Measurements from ENCODE around the gene PGGHG. TPM values are rescaled to one million over a fixed set of nuclear protein-coding genes. Genes with fewer than 3 reads are reported as not detected.

Gene PGGHG
- total RNA-seq, 2 experiments from 2014 or later = 670 to 671 TPM

DNA sequence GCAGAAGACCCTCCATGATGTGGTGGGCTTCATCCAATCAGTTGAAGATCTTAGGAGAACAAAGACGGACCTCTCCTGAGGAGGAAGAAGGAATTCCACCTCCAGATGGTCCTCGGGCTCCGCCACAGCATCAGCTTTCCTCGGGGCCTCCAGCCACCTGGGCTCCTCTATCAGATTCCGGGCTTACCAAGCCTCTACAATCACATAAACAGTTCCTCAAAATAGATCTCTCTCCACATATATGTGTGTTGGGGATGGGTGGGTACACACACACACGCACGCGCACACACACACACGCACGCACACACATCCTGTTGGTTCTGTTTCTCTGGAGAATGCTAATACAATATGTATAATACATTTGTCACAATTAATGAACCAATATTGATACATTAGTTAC, 29.5 kb upstream of the PGGHG start:
- POLR2A ChIA-PET = no interaction called here

DNA sequence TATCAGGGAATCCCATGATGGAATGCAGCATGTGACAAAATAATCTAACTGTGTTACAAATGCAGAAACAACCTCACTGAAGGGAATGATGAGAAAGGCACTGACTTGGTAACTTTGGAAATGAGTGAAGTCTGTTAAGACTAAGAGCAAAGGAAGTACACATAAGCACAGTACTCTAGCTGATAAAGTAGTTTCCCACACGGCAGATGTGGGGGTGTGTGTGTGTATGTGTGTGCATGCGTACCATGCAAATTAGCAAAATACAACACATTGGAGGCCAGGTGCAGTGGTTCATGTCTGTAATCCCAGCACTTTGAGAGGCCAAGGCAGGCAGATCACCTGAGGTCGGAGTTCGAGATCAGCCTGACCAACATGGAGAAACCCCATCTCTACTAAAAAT, 27.3 kb upstream of the PGGHG start:
- POLR2A ChIA-PET = no interaction called here
- no peaks in the 10 kb centered on the region for H3K36me3 Mint-ChIP-seq (ENCODE audit: low read depth)
- no peaks in the 10 kb centered on the region for H3K27me3 Mint-ChIP-seq
- H3K4me1 Mint-ChIP-seq (ENCODE audit: low read depth) = peaks cover 1% of the 10 kb centered on the region
- no peaks in the 10 kb centered on the region for H3K9me3 Mint-ChIP-seq
- TF ChIP-seq, protein P1, sequence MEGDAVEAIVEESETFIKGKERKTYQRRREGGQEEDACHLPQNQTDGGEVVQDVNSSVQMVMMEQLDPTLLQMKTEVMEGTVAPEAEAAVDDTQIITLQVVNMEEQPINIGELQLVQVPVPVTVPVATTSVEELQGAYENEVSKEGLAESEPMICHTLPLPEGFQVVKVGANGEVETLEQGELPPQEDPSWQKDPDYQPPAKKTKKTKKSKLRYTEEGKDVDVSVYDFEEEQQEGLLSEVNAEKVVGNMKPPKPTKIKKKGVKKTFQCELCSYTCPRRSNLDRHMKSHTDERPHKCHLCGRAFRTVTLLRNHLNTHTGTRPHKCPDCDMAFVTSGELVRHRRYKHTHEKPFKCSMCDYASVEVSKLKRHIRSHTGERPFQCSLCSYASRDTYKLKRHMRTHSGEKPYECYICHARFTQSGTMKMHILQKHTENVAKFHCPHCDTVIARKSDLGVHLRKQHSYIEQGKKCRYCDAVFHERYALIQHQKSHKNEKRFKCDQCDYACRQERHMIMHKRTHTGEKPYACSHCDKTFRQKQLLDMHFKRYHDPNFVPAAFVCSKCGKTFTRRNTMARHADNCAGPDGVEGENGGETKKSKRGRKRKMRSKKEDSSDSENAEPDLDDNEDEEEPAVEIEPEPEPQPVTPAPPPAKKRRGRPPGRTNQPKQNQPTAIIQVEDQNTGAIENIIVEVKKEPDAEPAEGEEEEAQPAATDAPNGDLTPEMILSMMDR (IDR thresholded peaks at IDR 0.05) = no peak
- Histone ChIP-seq H3K36me3 (ENCODE audit: insufficient read depth, low read length) (no peaks in the 10 kb centered on the region), H3K4me3 (ENCODE audit: low read length) (no peak overlapping the region), H3K27ac (ENCODE audit: low read depth in 1 of 2, low read length in 2 of 2) (no peak overlapping the region), H3K27me3 (ENCODE audit: control insufficient read depth in 1 of 2, insufficient read depth in 2 of 2, low read length in 2 of 2) (no peaks in the 10 kb centered on the region), H3K4me1 (ENCODE audit: insufficient read depth, low read length) (no peaks in the 10 kb centered on the region), H3K9me3 (ENCODE audit: control insufficient read depth in 1 of 2, insufficient read depth in 1 of 2, low read length in 2 of 2) (peaks cover 0 to 5% of the 10 kb centered on the region in 2 experiments)
- H3K27ac Mint-ChIP-seq = no peak overlapping the region
- intact Hi-C loops (cut with DNase I, micrococcal nuclease) = no loop called here
- ATAC-seq (ENCODE audit: poor library complexity) (no peak), DNase-seq (no peak)
- no peak overlapping the region for H3K4me3 Mint-ChIP-seq
- CTCF ChIA-PET = interaction anchor here (1.5 kb wide), 1 partner anchor 11 kb away, joined by 8 read pairs; no protein-coding TSS in a partner anchor

More for the DNA sequence above, 29.5 kb upstream of the PGGHG start:
- H3K9me3 Mint-ChIP-seq = no peaks in the 10 kb centered on the region
- H3K27me3 Mint-ChIP-seq = no peaks in the 10 kb centered on the region
- H3K36me3 Mint-ChIP-seq (ENCODE audit: low read depth) = no peaks in the 10 kb centered on the region
- Histone ChIP-seq H3K4me1 (ENCODE audit: insufficient read depth, low read length) (no peaks in the 10 kb centered on the region), H3K36me3 (ENCODE audit: insufficient read depth, low read length) (no peaks in the 10 kb centered on the region), H3K27ac (ENCODE audit: low read depth in 1 of 2, low read length in 2 of 2) (no peak overlapping the region), H3K9me3 (ENCODE audit: control insufficient read depth in 1 of 2, insufficient read depth in 1 of 2, low read length in 2 of 2) (no peaks in the 10 kb centered on the region), H3K4me3 (ENCODE audit: low read length) (no peak overlapping the region), H3K27me3 (ENCODE audit: control insufficient read depth in 1 of 2, insufficient read depth in 2 of 2, low read length in 2 of 2) (no peaks in the 10 kb centered on the region)
- ATAC-seq (ENCODE audit: poor library complexity) (no peak), DNase-seq (no peak)
- no peak overlapping the region for H3K4me3 Mint-ChIP-seq
- H3K4me1 Mint-ChIP-seq (ENCODE audit: low read depth) = no peaks in the 10 kb centered on the region
- TF ChIP-seq, protein P1 (IDR thresholded peaks at IDR 0.05) = no peak
- CTCF ChIA-PET = no interaction called here
- intact Hi-C loops (cut with DNase I, micrococcal nuclease) = no loop called here
- no peak overlapping the region for H3K27ac Mint-ChIP-seq

GRCh38 chr11:266676-267439, 22.1 kb upstream of the PGGHG start:
- Histone ChIP-seq H3K9me3 (ENCODE audit: control insufficient read depth in 1 of 2, insufficient read depth in 1 of 2, low read length in 2 of 2) (peaks cover 0 to 5% of the 10 kb centered on the region in 2 experiments), H3K4me3 (ENCODE audit: low read length) (no peak overlapping the region), H3K4me1 (ENCODE audit: insufficient read depth, low read length) (peaks cover 34% of the 10 kb centered on the region), H3K27ac (ENCODE audit: low read depth in 1 of 2, low read length in 2 of 2) (peak overlapping the region in 1 of 2 donors; percentile 46), H3K36me3 (ENCODE audit: insufficient read depth, low read length) (no peaks in the 10 kb centered on the region), H3K27me3 (ENCODE audit: control insufficient read depth in 1 of 2, insufficient read depth in 2 of 2, low read length in 2 of 2) (no peaks in the 10 kb centered on the region)
- Mint-ChIP-seq H3K27me3 (no peaks in the 10 kb centered on the region), H3K9me3 (no peaks in the 10 kb centered on the region), H3K4me3 (peak overlapping the region; percentile 84), H3K27ac (peak overlapping the region; percentile 94), H3K36me3 (ENCODE audit: low read depth) (peaks cover 3% of the 10 kb centered on the region), H3K4me1 (ENCODE audit: low read depth) (peaks cover 33% of the 10 kb centered on the region)
- POLR2A ChIA-PET = interaction anchor here (1.0 to 8.2 kb wide), 16 partner anchors 12 to 240 kb away, joined by 3 to 185 read pairs (median 13); partner anchors contain the start of genes BET1L, IFITM2, NLRP6 and PGGHG
- DNase-seq (peak in 2 of 14 experiments; percentile 52 to 72), ATAC-seq (ENCODE audit: poor library complexity) (no peak)
- TF ChIP-seq, protein P1 (IDR thresholded peaks at IDR 0.05) = no peak
- CTCF ChIA-PET = interaction anchor here (0.6 to 3.9 kb wide), 6 partner anchors 16 to 253 kb away, joined by 3 to 22 read pairs (median 3); no protein-coding TSS in a partner anchor
- intact Hi-C loops (cut with DNase I, micrococcal nuclease) = loop anchor here (1.0 to 5.0 kb wide), 3 partner anchors 29 to 60 kb away; partner anchors contain the start of genes BET1L (in 1 of the 2), IFITM2 (in 1 of the 2) and RIC8A (in 1 of the 2)
